Tibial nerve (tissue), 4 donors: ENCODE results near the gene CIAO2B. TPM values are rescaled to one million over a fixed set of nuclear protein-coding genes. Genes with fewer than 3 reads are reported as not detected.

Experiments
- DNase-seq, 2 donors: peaks; one replicate each; pipeline ENCODE4 v3.0.0-alpha.2; 2019; ENCODE audit warnings: low spot score in 2 of 2
- H3K27ac ChIP-seq, 4 donors: fragments of 200-600 bp; sonication (generic) in 3 of 4; one replicate each; pipeline ENCODE4 v1.5.1; 2017 to 2019; ENCODE audit warnings: mild to moderate bottlenecking in 1 of 4
- H3K27me3 ChIP-seq, 2 donors: fragments of 200-600 bp; sonication (generic) in 1 of 2; one replicate each; pipeline versions ENCODE4 v1.5.1 to v1.6.0; 2017 to 2019
- H3K36me3 ChIP-seq, 3 donors: fragments of 200-600 bp; sonication (generic); one replicate each; pipeline ENCODE4 v1.5.1; 2018 to 2019
- H3K4me1 ChIP-seq, 4 donors: fragments of 200-600 bp; sonication (generic) in 3 of 4; one replicate each; pipeline ENCODE4 v1.5.1; 2017 to 2019
- H3K4me3 ChIP-seq, 4 donors: fragments of 200-600 bp; sonication (generic) in 3 of 4; one replicate each; pipeline ENCODE4 v1.5.1; 2017 to 2019; ENCODE audit warnings: mild to moderate bottlenecking in 1 of 4, moderate library complexity in 1 of 4
- H3K9me3 ChIP-seq, 4 donors: fragments of 200-600 bp; sonication (generic) in 3 of 4; one replicate each; pipeline ENCODE4 v1.5.1; 2017 to 2019
- EP300 ChIP-seq, 2 donors: sonication (generic); formaldehyde crosslinking; IDR thresholded peaks; one replicate each; pipeline ENCODE4 v1.6.1; 2017; ENCODE audit warnings: antibody characterized with exemption in 2 of 2, mild to moderate bottlenecking in 1 of 2
- POLR2A ChIP-seq, 2 donors: fragments of 450-650 bp; IDR thresholded peaks; one replicate each; pipeline ENCODE4 v1.6.1; 2017; ENCODE audit warnings: antibody characterized with exemption in 2 of 2, mild to moderate bottlenecking in 2 of 2, moderate library complexity in 2 of 2
- WGBS, 2 donors: methylation state at CpG; one replicate each; pipeline ENCODE4 v1.1.5; 2018; 5-methylcytosine and 5-hydroxymethylcytosine counted together
- total RNA-seq, 4 donors: library from RNA; depleted of rRNA; stranded (reverse); fragments of >200 nt; gene quantifications; one replicate each; pipeline ENCODE4 v1.1.0, GENCODE V29; 2016
- TF ChIP-seq, protein P1 (sequence below), 5 experiments: fragments of 200-600 bp in 3 of 5; fragments of 450-650 bp in 2 of 5; sonication (generic) in 3 of 5; IDR thresholded peaks; one replicate each; pipeline ENCODE4 v1.5.1; 2016 to 2019; ENCODE audit warnings: antibody characterized with exemption in 5 of 5, mild to moderate bottlenecking in 3 of 5, moderate library complexity in 2 of 5

The CIAO2B gene
- total RNA-seq, 4 donors from 2014 or later, result 57.1 to 111 (median 89.9) TPM

DNA sequence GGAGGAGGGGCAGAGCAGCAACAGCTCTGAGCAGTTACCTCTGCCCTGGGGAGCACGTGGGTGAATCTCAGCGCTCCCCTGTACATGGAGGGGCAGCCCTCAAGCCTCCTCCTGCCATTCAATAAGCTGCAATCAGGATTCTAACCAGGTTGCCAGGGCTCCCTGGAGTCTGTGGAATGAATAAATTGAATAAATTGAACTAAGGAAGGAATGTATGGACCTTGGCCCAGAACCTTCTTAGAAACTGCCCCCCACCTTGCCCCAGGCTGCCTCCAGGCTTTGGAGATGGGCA, 14.0 kb downstream of the CIAO2B start:
- peak overlapping the region in 1 of 4 donors; percentile 65 for H3K27ac ChIP-seq
- TF ChIP-seq EP300 (IDR thresholded peaks at IDR 0.05) (no peak), POLR2A (IDR thresholded peaks at IDR 0.05) (no peak)
- TF ChIP-seq, protein P1, sequence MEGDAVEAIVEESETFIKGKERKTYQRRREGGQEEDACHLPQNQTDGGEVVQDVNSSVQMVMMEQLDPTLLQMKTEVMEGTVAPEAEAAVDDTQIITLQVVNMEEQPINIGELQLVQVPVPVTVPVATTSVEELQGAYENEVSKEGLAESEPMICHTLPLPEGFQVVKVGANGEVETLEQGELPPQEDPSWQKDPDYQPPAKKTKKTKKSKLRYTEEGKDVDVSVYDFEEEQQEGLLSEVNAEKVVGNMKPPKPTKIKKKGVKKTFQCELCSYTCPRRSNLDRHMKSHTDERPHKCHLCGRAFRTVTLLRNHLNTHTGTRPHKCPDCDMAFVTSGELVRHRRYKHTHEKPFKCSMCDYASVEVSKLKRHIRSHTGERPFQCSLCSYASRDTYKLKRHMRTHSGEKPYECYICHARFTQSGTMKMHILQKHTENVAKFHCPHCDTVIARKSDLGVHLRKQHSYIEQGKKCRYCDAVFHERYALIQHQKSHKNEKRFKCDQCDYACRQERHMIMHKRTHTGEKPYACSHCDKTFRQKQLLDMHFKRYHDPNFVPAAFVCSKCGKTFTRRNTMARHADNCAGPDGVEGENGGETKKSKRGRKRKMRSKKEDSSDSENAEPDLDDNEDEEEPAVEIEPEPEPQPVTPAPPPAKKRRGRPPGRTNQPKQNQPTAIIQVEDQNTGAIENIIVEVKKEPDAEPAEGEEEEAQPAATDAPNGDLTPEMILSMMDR (IDR thresholded peaks at IDR 0.05), result no peak
- DNase-seq, result no peak
- peaks cover 0 to 10% (median 0%) of the 10 kb centered on the region in 3 donors for H3K36me3 ChIP-seq
- peaks cover 0 to 31% (median 2%) of the 10 kb centered on the region in 4 donors for H3K4me1 ChIP-seq
- H3K27me3 ChIP-seq, result peaks cover 0 to 19% of the 10 kb centered on the region in 2 donors
- H3K4me3 ChIP-seq, result no peak overlapping the region
- 34 to 64% methylated on average over 2 of the region's 2 CpGs for WGBS, 2 donors
- no peaks in the 10 kb centered on the region for H3K9me3 ChIP-seq

DNA sequence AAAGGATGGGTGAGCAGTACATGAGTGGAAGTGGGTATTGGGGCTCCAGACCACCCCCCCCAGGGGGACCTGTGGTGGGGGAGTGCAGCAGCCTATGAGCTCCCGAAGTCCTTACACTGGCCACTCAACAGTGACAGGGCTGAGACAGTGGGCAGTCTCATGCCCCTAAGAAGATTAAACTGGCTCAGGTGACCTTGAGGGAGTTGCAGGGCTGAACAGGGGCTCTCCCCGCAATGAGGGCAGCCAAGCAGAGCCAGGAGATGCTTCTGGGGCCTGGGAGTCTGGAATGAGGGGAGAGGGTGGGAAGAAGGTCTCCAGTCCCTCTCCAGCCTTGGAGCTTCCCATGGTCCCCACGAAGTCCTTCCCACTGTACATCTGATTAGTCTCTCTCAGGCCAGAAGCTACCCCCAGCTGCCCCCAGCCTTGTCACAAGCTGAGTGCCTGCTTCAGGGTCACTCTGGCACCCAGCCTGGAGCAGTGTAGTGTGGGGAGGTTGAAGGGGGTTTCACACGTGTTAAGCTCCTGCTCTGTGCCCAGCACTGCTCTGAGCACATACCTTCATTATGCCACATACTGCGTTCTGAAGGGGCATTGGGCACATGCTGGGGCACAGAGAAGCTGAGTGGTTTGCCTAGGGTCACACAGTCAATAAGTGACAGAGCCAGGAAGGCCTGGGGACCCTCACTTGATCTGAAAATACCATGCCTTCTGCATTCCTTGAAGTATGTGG, 14.5 kb downstream of the CIAO2B start:
- Histone ChIP-seq H3K36me3 (peaks cover 0 to 10% (median 0%) of the 10 kb centered on the region in 3 donors), H3K9me3 (no peaks in the 10 kb centered on the region), H3K4me1 (peaks cover 0 to 26% (median 0%) of the 10 kb centered on the region in 4 donors), H3K4me3 (no peak overlapping the region), H3K27me3 (peaks cover 0 to 16% of the 10 kb centered on the region in 2 donors), H3K27ac (peak overlapping the region in 1 of 4 donors; percentile 47)
- TF ChIP-seq POLR2A (IDR thresholded peaks at IDR 0.05), result no peak
- TF ChIP-seq, protein P1 (IDR thresholded peaks at IDR 0.05), result no peak
- TF ChIP-seq EP300 (IDR thresholded peaks at IDR 0.05), result no peak
- 62 to 77% methylated on average over 4 to 5 of the region's 5 CpGs for WGBS, 2 donors
- DNase-seq, result no peak

DNA sequence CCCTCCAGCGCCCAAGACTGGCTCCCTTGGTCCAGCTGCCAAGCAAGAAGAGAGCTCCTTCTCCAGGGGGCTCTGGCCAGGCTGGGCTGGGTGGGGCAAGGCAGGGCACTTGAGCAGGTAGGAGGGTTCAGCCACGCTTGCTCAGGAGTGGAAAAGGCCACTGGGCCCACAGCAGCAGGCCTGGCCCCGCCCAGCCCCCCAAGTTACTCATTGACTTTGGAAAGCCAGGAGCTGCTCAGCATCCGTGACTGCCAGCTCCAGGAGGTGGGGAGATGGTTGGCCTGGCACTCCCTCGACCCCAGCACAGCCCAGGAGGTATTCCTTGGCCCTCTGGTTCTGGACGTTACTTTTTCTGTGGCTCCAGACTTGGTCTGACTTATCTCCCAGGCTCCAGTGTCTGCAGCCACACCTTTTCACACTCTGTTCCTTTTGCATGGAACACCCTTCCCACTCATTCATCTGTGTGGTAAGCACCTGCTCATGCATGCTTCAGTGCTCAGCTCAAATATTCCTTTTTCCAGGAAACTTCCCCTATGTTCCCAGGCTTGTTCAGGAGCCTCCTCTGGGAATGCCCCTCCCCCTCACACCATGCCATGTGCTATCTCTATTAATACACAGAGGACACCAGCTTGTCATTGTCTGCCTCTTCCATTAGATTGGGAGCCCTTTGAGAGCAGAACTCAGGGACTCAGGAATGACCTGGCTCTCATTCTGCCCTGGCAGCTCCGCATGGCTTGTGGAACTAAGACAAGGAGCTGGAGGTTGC, 15.2 kb downstream of the CIAO2B start, which contains the start of gene CDH16:
TSS of gene CDH16 (minus strand) at position 83 of the 766 bp plus-strand sequence. CDS start 820 bp downstream, outside the sequence.
- peaks cover 0 to 8% of the 10 kb centered on the region in 2 donors for H3K27me3 ChIP-seq
- peaks cover 0 to 10% (median 0%) of the 10 kb centered on the region in 3 donors for H3K36me3 ChIP-seq
- H3K4me1 ChIP-seq, result peaks cover 0 to 23% (median 0%) of the 10 kb centered on the region in 4 donors
- no peaks in the 10 kb centered on the region for H3K9me3 ChIP-seq
- peak within 1 kb of the TSS in 2 of 4 donors; percentile 7 to 63 for H3K27ac ChIP-seq
- no peak within 1 kb of the TSS for H3K4me3 ChIP-seq
- WGBS, 2 donors, result 70 to 73% methylated on average over 7 of the region's 7 CpGs
- TF ChIP-seq POLR2A (IDR thresholded peaks at IDR 0.05) (no peak), EP300 (IDR thresholded peaks at IDR 0.05) (no peak)
- TF ChIP-seq, protein P1 (IDR thresholded peaks at IDR 0.05), result no peak
- no peak for DNase-seq

DNA sequence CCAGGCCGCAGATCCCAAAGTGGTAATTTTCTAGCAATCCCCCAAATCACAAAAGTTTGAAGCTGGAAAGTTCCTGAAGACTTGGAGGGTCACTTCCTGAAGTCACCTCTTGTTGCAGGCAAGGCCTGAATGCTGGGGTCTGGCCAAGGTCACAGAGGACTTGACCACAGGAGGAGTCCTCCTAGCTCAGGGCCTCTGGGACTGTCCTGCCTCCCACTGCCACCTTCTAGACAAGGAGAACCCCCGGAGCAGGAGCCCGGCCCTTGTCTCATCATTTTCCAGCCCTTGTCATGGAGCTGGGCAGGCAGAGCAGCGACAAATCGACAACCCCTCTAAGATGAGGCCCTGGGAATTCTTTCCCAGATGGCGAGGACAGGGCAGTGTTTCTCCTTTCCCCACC, 15.8 kb downstream of the CIAO2B start:
- peaks cover 0 to 19% (median 0%) of the 10 kb centered on the region in 4 donors for H3K4me1 ChIP-seq
- H3K27ac ChIP-seq, result peak overlapping the region in 2 of 4 donors; percentile 7 to 63
- TF ChIP-seq EP300 (IDR thresholded peaks at IDR 0.05), result no peak
- TF ChIP-seq, protein P1 (IDR thresholded peaks at IDR 0.05), result no peak
- no peak for TF ChIP-seq POLR2A (IDR thresholded peaks at IDR 0.05)
- no peak overlapping the region for H3K4me3 ChIP-seq
- peaks cover 0 to 2% of the 10 kb centered on the region in 2 donors for H3K27me3 ChIP-seq
- peaks cover 0 to 9% (median 0%) of the 10 kb centered on the region in 3 donors for H3K36me3 ChIP-seq
- H3K9me3 ChIP-seq, result no peaks in the 10 kb centered on the region
- DNase-seq, result no peak
- WGBS, 2 donors, result 84 to 86% methylated on average over 6 of the region's 6 CpGs

DNA sequence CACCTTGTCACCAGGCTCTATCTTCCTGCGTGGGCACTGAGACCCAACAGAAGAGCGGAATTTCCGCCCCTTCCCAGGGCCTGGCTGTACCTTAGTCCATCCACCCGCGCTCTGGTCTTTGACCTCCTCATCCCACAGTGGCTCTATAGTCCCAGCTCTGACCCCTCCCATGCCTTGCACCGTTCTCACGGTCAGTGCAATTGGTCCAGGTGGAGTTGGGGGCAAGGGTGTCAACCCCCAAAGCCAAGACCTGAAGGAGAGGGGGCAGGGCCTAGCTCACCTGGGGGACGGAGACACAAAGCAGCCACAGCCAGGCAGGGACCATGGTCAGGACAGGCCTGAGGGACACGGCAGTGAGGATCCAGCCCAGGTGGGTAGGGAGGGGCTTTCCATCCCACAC, 16.5 kb downstream of the CIAO2B start:
- no peaks in the 10 kb centered on the region for H3K27me3 ChIP-seq
- TF ChIP-seq, protein P1 (IDR thresholded peaks at IDR 0.05), result no peak
- TF ChIP-seq EP300 (IDR thresholded peaks at IDR 0.05) (no peak), POLR2A (IDR thresholded peaks at IDR 0.05) (no peak)
- H3K4me3 ChIP-seq, result no peak overlapping the region
- no peaks in the 10 kb centered on the region for H3K9me3 ChIP-seq
- H3K4me1 ChIP-seq, result peaks cover 0 to 14% (median 0%) of the 10 kb centered on the region in 4 donors
- no peak for DNase-seq
- H3K36me3 ChIP-seq, result peaks cover 0 to 4% (median 0%) of the 10 kb centered on the region in 3 donors
- no peak overlapping the region for H3K27ac ChIP-seq
- WGBS, 2 donors, result 78 to 89% methylated on average over 9 of the region's 9 CpGs
